ENCODE measurements around the gene SEMA3F. TPM values are rescaled to one million over a fixed set of nuclear protein-coding genes. Genes with fewer than 3 reads are reported as not detected.

SEMA3F gene
- total and polyA plus RNA-seq, 4 donors, result 0.60 to 4.8 (median 2.1) TPM

GRCh38 chr3:50218448-50218847 is 63.3 kb downstream of the SEMA3F start:
- Histone ChIP-seq H3K4me1 (ENCODE audit: control insufficient read depth in 4 of 4, insufficient read depth in 4 of 4, low read length in 3 of 4) (peaks cover 4 to 73% (median 55%) of the 10 kb centered on the region in 4 donors), H3K9ac (ENCODE audit: low read depth in 1 of 2, low read length in 2 of 2) (no peak overlapping the region), H3K36me3 (ENCODE audit: control insufficient read depth in 4 of 4, insufficient read depth in 3 of 4, low read depth in 1 of 4, low read length in 3 of 4) (peaks cover 9 to 13% (median 11%) of the 10 kb centered on the region in 4 donors), H3K4me3 (ENCODE audit: low read depth in 1 of 3, low read length in 3 of 3) (no peak overlapping the region), H3K9me3 (ENCODE audit: control insufficient read depth in 4 of 4, low read length in 3 of 4) (no peaks in the 10 kb centered on the region), H3K27me3 (ENCODE audit: control insufficient read depth in 4 of 4, insufficient read depth in 4 of 4, low read length in 3 of 4) (no peaks in the 10 kb centered on the region), H3K27ac (ENCODE audit: low read depth in 1 of 2, low read length in 2 of 2) (no peak overlapping the region)
- DNase-seq (ENCODE audit: low spot score), result no peak
- no peak for TF ChIP-seq RXRA (IDR thresholded peaks at IDR 0.05)
- TF ChIP-seq CTCF (IDR thresholded peaks at IDR 0.05; ENCODE audit: low read depth, low read length, missing input control), result no peak
- no peak for TF ChIP-seq JUND (IDR thresholded peaks at IDR 0.05)
- no peak for TF ChIP-seq REST (IDR thresholded peaks at IDR 0.05)
- no peak for TF ChIP-seq FOXA1 (IDR thresholded peaks at IDR 0.05)
- TF ChIP-seq SP1 (IDR thresholded peaks at IDR 0.05), result no peak
- TF ChIP-seq FOXA2 (IDR thresholded peaks at IDR 0.05), result no peak
- no peak for TF ChIP-seq EGR1 (IDR thresholded peaks at IDR 0.05; ENCODE audit: low read depth in 2 of 2)
- TF ChIP-seq HNF4G (IDR thresholded peaks at IDR 0.05), result no peak
- WGBS, result 91% methylated on average over 17 of the region's 17 CpGs

DNA sequence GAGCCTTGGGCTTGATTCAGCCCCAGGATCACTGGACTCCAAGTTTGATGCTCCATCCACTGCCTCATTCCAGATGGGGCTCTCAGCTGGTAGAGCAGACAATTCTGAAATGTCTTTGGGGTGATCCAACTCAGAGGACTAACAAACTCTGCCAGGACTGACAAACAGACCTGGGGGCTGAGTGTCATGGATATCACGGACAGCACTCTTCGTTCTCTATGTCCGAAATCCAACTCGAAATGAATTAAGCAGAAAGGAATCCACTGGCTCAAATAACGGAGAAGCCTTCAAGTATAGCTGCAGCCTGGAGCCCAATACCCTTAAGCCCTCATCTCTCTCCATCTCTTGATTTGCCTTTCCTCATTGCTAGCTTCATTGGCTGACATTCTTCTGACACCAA is 64.2 kb downstream of the SEMA3F start:
- WGBS, result 94% methylated on average over 5 of the region's 5 CpGs
- Histone ChIP-seq H3K4me3 (ENCODE audit: low read depth in 1 of 3, low read length in 3 of 3) (no peak overlapping the region), H3K9me3 (ENCODE audit: control insufficient read depth in 4 of 4, low read length in 3 of 4) (no peaks in the 10 kb centered on the region), H3K4me1 (ENCODE audit: control insufficient read depth in 4 of 4, insufficient read depth in 4 of 4, low read length in 3 of 4) (peaks cover 4 to 64% (median 47%) of the 10 kb centered on the region in 4 donors), H3K9ac (ENCODE audit: low read depth in 1 of 2, low read length in 2 of 2) (peak overlapping the region in 1 of 2 donors; percentile 3), H3K27me3 (ENCODE audit: control insufficient read depth in 4 of 4, insufficient read depth in 4 of 4, low read length in 3 of 4) (no peaks in the 10 kb centered on the region), H3K27ac (ENCODE audit: low read depth in 1 of 2, low read length in 2 of 2) (no peak overlapping the region), H3K36me3 (ENCODE audit: control insufficient read depth in 4 of 4, insufficient read depth in 3 of 4, low read depth in 1 of 4, low read length in 3 of 4) (peaks cover 9 to 13% (median 11%) of the 10 kb centered on the region in 4 donors)
- DNase-seq (ENCODE audit: low spot score), result no peak
- TF ChIP-seq NR2F2 (IDR thresholded peaks at IDR 0.05) (no peak), JUND (IDR thresholded peaks at IDR 0.05) (no peak), GABPA (IDR thresholded peaks at IDR 0.05 in 1 of 2, conservative IDR thresholded peaks at IDR 0.05 in 1 of 2) (no peak), HNF4G (IDR thresholded peaks at IDR 0.05) (no peak), EGR1 (IDR thresholded peaks at IDR 0.05; ENCODE audit: low read depth in 2 of 2) (no peak), RAD21 (IDR thresholded peaks at IDR 0.05) (no peak), ATF3 (IDR thresholded peaks at IDR 0.05) (no peak), MAX (IDR thresholded peaks at IDR 0.05) (no peak), RXRA (IDR thresholded peaks at IDR 0.05) (no peak), FOXA2 (IDR thresholded peaks at IDR 0.05) (no peak), TAF1 (conservative IDR thresholded peaks at IDR 0.05) (no peak), REST (IDR thresholded peaks at IDR 0.05) (no peak), FOXA1 (IDR thresholded peaks at IDR 0.05) (no peak), CTCF (IDR thresholded peaks at IDR 0.05; ENCODE audit: low read depth, low read length, missing input control) (no peak), YY1 (IDR thresholded peaks at IDR 0.05) (no peak), SP1 (IDR thresholded peaks at IDR 0.05) (no peak), HNF4A (conservative IDR thresholded peaks at IDR 0.05) (no peak)
- TF ChIP-seq, protein P1, sequence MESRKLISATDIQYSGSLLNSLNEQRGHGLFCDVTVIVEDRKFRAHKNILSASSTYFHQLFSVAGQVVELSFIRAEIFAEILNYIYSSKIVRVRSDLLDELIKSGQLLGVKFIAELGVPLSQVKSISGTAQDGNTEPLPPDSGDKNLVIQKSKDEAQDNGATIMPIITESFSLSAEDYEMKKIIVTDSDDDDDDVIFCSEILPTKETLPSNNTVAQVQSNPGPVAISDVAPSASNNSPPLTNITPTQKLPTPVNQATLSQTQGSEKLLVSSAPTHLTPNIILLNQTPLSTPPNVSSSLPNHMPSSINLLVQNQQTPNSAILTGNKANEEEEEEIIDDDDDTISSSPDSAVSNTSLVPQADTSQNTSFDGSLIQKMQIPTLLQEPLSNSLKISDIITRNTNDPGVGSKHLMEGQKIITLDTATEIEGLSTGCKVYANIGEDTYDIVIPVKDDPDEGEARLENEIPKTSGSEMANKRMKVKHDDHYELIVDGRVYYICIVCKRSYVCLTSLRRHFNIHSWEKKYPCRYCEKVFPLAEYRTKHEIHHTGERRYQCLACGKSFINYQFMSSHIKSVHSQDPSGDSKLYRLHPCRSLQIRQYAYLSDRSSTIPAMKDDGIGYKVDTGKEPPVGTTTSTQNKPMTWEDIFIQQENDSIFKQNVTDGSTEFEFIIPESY (IDR thresholded peaks at IDR 0.05), result no peak

Data from liver (tissue), 9 donors.